Ascending aorta (tissue), 2 donors: ENCODE measurements around the gene FXYD3. TPM values are rescaled to one million over a fixed set of nuclear protein-coding genes. Genes with fewer than 3 reads are reported as not detected.
"Not testable (repeated sequence)": the region's sequence is repeated elsewhere in the genome, so short reads cannot be mapped to it uniquely, and the experiment has no call there.

ENCODE experiments used
- DNase-seq, 2 donors: peaks; one replicate each; pipeline ENCODE4 v3.0.0-alpha.2; 2019; ENCODE audit warnings: low spot score in 2 of 2
- H3K27ac ChIP-seq, 2 donors: fragments of 200-600 bp; sonication (generic); one replicate each; pipeline ENCODE4 v1.5.1; 2016 to 2017; ENCODE audit warnings: mild to moderate bottlenecking in 1 of 2
- H3K27me3 ChIP-seq: fragments of 200-600 bp; sonication (generic); one replicate; pipeline ENCODE4 v1.5.1; 2017
- H3K36me3 ChIP-seq, 2 donors: fragments of 200-600 bp; sonication (generic); one replicate each; pipeline ENCODE4 v1.5.1; 2016
- H3K4me1 ChIP-seq, 2 donors: fragments of 200-600 bp; sonication (generic); one replicate each; pipeline ENCODE4 v1.5.1; 2016 to 2017; ENCODE audit warnings: mild to moderate bottlenecking in 1 of 2
- H3K4me3 ChIP-seq, 2 donors: fragments of 200-600 bp; sonication (generic); one replicate each; pipeline ENCODE4 v1.5.1; 2016 to 2017; ENCODE audit warnings: mild to moderate bottlenecking in 1 of 2
- H3K9me3 ChIP-seq, 2 donors: fragments of 200-600 bp; sonication (generic); one replicate each; pipeline ENCODE4 v1.5.1; 2016
- CTCF ChIP-seq, 3 experiments: fragments of 200-600 bp in 2 of 3; fragments of 450-650 bp in 1 of 3; sonication (generic) in 2 of 3; IDR thresholded peaks; one replicate each; pipeline ENCODE4 v1.5.1; 2016 to 2019; ENCODE audit warnings: antibody characterized with exemption in 3 of 3, mild to moderate bottlenecking in 1 of 3, moderate library complexity in 1 of 3
- intact Hi-C: fragments of 100-400 bp; cut with DNase I; formaldehyde crosslinking; loops from one replicate; pipeline ENCODE4 v1.15.1; 2023
- total RNA-seq: library from RNA; depleted of rRNA; stranded (reverse); fragments of >200 nt; gene quantifications from one replicate; pipeline ENCODE4 v1.1.0, GENCODE V29; 2016

FXYD3 gene
- total RNA-seq, 1 donor from 2014 or later: not detected

- Histone ChIP-seq H3K27ac (no peak overlapping the region), H3K4me3 (no peak overlapping the region), H3K36me3 (no peaks in the 10 kb centered on the region), H3K4me1 (no peaks in the 10 kb centered on the region), H3K9me3 (no peaks in the 10 kb centered on the region), H3K27me3 (no peaks in the 10 kb centered on the region)
- intact Hi-C loops: no loop called here
- no peak for DNase-seq
- no peak for TF ChIP-seq CTCF (IDR thresholded peaks at IDR 0.05)
Measured at GRCh38 chr19:35099897-35100275, 15.7 kb upstream of the FXYD3 start.

- no peak for TF ChIP-seq CTCF (IDR thresholded peaks at IDR 0.05)
- intact Hi-C loops: no loop called here
- Histone ChIP-seq H3K27ac (no peak overlapping the region), H3K36me3 (no peaks in the 10 kb centered on the region), H3K27me3 (no peaks in the 10 kb centered on the region), H3K4me3 (no peak overlapping the region), H3K9me3 (no peaks in the 10 kb centered on the region), H3K4me1 (no peaks in the 10 kb centered on the region)
- DNase-seq: no peak
Measured at GRCh38 chr19:35100588-35101533, 14.8 kb upstream of the FXYD3 start.

- H3K36me3 ChIP-seq, intact Hi-C loops, H3K27ac ChIP-seq, DNase-seq, H3K4me3 ChIP-seq, H3K9me3 ChIP-seq, H3K27me3 ChIP-seq, H3K4me1 ChIP-seq: not testable (repeated sequence)
Measured at GRCh38 chr19:35101949-35102348, 13.7 kb upstream of the FXYD3 start.

- H3K36me3 ChIP-seq, intact Hi-C loops, H3K4me3 ChIP-seq, H3K27ac ChIP-seq, H3K9me3 ChIP-seq, H3K27me3 ChIP-seq, H3K4me1 ChIP-seq, DNase-seq: not testable (repeated sequence)
Measured at GRCh38 chr19:35103614-35104013, 12.0 kb upstream of the FXYD3 start.

- no peaks in the 10 kb centered on the region for H3K4me1 ChIP-seq
- TF ChIP-seq CTCF (IDR thresholded peaks at IDR 0.05): no peak
- DNase-seq: no peak
- no peak overlapping the region for H3K27ac ChIP-seq
- no peaks in the 10 kb centered on the region for H3K27me3 ChIP-seq
- no peak overlapping the region for H3K4me3 ChIP-seq
- no peaks in the 10 kb centered on the region for H3K9me3 ChIP-seq
- intact Hi-C loops: no loop called here
- no peaks in the 10 kb centered on the region for H3K36me3 ChIP-seq
Measured at GRCh38 chr19:35104361-35104760, 11.3 kb upstream of the FXYD3 start.

GRCh38 chr19:35105047-35105410 is 10.6 kb upstream of the FXYD3 start:
- no peak for DNase-seq
- no peaks in the 10 kb centered on the region for H3K9me3 ChIP-seq
- no peak for TF ChIP-seq CTCF (IDR thresholded peaks at IDR 0.05)
- no peaks in the 10 kb centered on the region for H3K4me1 ChIP-seq
- H3K36me3 ChIP-seq: no peaks in the 10 kb centered on the region
- no peak overlapping the region for H3K27ac ChIP-seq
- no peak overlapping the region for H3K4me3 ChIP-seq
- H3K27me3 ChIP-seq: no peaks in the 10 kb centered on the region
- intact Hi-C loops: no loop called here
